Endodermal cell (in vitro differentiated cells): ENCODE results near the gene FOXK2. TPM values are rescaled to one million over a fixed set of nuclear protein-coding genes. Genes with fewer than 3 reads are reported as not detected.

Experiments used
- DNase-seq: peaks from one replicate; pipeline ENCODE4 v3.0.0-alpha.2; 2017
- H3K27ac ChIP-seq: 2 replicates; pipeline ENCODE4 v1.5.1; 2013; ENCODE audit warnings: mild to moderate bottlenecking, low read depth, low read length, moderate library complexity
- H3K27me3 ChIP-seq: 2 replicates; pipeline ENCODE4 v1.6.1; 2013; ENCODE audit warnings: mild to moderate bottlenecking, low read length, moderate library complexity; ENCODE audit not compliant: insufficient read depth, control insufficient read depth, poor library complexity, severe bottlenecking
- H3K36me3 ChIP-seq: 2 replicates; pipeline ENCODE4 v1.7.0; 2013; ENCODE audit warnings: mild to moderate bottlenecking, low read length, moderate library complexity; ENCODE audit not compliant: control insufficient read depth, insufficient read depth
- H3K4me1 ChIP-seq: one replicate; pipeline ENCODE4 v1.7.0; 2013; ENCODE audit warnings: low read length; ENCODE audit not compliant: control insufficient read depth, insufficient read depth
- H3K4me3 ChIP-seq: 2 replicates; pipeline ENCODE4 v1.5.1; 2013; ENCODE audit warnings: mild to moderate bottlenecking, low read length, moderate library complexity
- H3K9ac ChIP-seq: 2 replicates; pipeline ENCODE4 v1.6.1; 2013; ENCODE audit warnings: mild to moderate bottlenecking, low read length, moderate library complexity; ENCODE audit not compliant: poor library complexity, severe bottlenecking; ENCODE audit errors: extremely low read depth
- H3K9me3 ChIP-seq: 2 replicates; pipeline ENCODE4 v1.6.1; 2013; ENCODE audit warnings: mild to moderate bottlenecking, low read length, moderate library complexity; ENCODE audit not compliant: control insufficient read depth
- H3K27ac Mint-ChIP-seq: 2 replicates; pipeline ENCODE4 v1.8.0; 2020; ENCODE audit warnings: mixed read lengths
- H3K27me3 Mint-ChIP-seq: 2 replicates; pipeline ENCODE4 v1.8.0; 2021; ENCODE audit warnings: mild to moderate bottlenecking, mixed read lengths; ENCODE audit not compliant: insufficient read depth
- H3K36me3 Mint-ChIP-seq: 2 replicates; pipeline ENCODE4 v1.8.0; 2020; ENCODE audit warnings: low read depth, mixed read lengths
- H3K4me1 Mint-ChIP-seq: 2 replicates; pipeline ENCODE4 v1.8.0; 2020; ENCODE audit warnings: mixed read lengths
- H3K4me3 Mint-ChIP-seq: 2 replicates; pipeline ENCODE4 v1.8.0; 2020; ENCODE audit warnings: mild to moderate bottlenecking, moderate library complexity, mixed read lengths
- H3K9me3 Mint-ChIP-seq: 2 replicates; pipeline ENCODE4 v1.8.0; 2020; ENCODE audit warnings: mild to moderate bottlenecking, mixed read lengths
- CTCF ChIP-seq: fragments of 200-600 bp; sonication (generic); conservative IDR thresholded peaks from 2 replicates; pipeline ENCODE4 v1.5.0; 2021; ENCODE audit warnings: antibody characterized with exemption, mild to moderate bottlenecking
- WGBS, 2 experiments: methylation state at CpG; one replicate each; pipeline versions ENCODE4 v1.1.5 to v1.1.7; 2013; ENCODE audit warnings: missing lambda C conversion rate in 2 of 2, mixed read lengths in 1 of 2; ENCODE audit not compliant: insufficient coverage in 1 of 2, insufficient read length in 1 of 2; 5-methylcytosine and 5-hydroxymethylcytosine counted together
- total RNA-seq, 2 donors: library from RNA; stranded (reverse); fragmentation: NEBNext Ultra II Directional in 1 of 2; extraction: Animal tissue kit (Norgen Biotek cat#: 25700) in 1 of 2; gene quantifications; 2 replicates in 1 of 2; 3 replicates in 1 of 2; pipeline ENCODE4 v1.2.1, GENCODE V29; 2021

Gene FOXK2
- total RNA-seq, 2 donors from 2014 or later = 67.2 to 68.1 TPM

GRCh38 chr17:82491196-82491530 lies 28.4 kb upstream of the FOXK2 start:
- peaks cover 22% of the 10 kb centered on the region for H3K36me3 Mint-ChIP-seq
- no peaks in the 10 kb centered on the region for H3K27me3 Mint-ChIP-seq
- no peaks in the 10 kb centered on the region for H3K4me1 Mint-ChIP-seq

GRCh38 chr17:82491533-82491932 lies 28.0 kb upstream of the FOXK2 start:
- Mint-ChIP-seq H3K27me3 (peaks cover 3% of the 10 kb centered on the region), H3K4me3 (no peak overlapping the region), H3K4me1 (no peaks in the 10 kb centered on the region), H3K27ac (no peak overlapping the region), H3K9me3 (no peaks in the 10 kb centered on the region), H3K36me3 (peaks cover 18% of the 10 kb centered on the region)
- TF ChIP-seq CTCF = no peak
- Histone ChIP-seq H3K4me3 (no peak overlapping the region), H3K4me1 (no peaks in the 10 kb centered on the region), H3K36me3 (peaks cover 5% of the 10 kb centered on the region), H3K9ac (no peak overlapping the region), H3K9me3 (no peaks in the 10 kb centered on the region), H3K27me3 (no peaks in the 10 kb centered on the region), H3K27ac (no peak overlapping the region)
- 89 to 92% methylated on average over 14 to 15 of the region's 15 CpGs for WGBS, 2 experiments
- no peak for DNase-seq

More at GRCh38 chr17:82491196-82491530, 28.4 kb upstream of the FOXK2 start:
- WGBS, 2 experiments = 90 to 95% methylated on average over 9 to 10 of the region's 10 CpGs
- peaks cover 9% of the 10 kb centered on the region for H3K36me3 ChIP-seq
- no peak overlapping the region for H3K27ac ChIP-seq
- DNase-seq = no peak
- no peak for TF ChIP-seq CTCF
- H3K27ac Mint-ChIP-seq = no peak overlapping the region
- H3K4me3 Mint-ChIP-seq = no peak overlapping the region
- no peaks in the 10 kb centered on the region for H3K9me3 ChIP-seq
- H3K4me3 ChIP-seq = no peak overlapping the region
- H3K27me3 ChIP-seq = no peaks in the 10 kb centered on the region
- no peaks in the 10 kb centered on the region for H3K9me3 Mint-ChIP-seq
- H3K9ac ChIP-seq = no peak overlapping the region
- H3K4me1 ChIP-seq = no peaks in the 10 kb centered on the region

GRCh38 chr17:82492643-82493225 lies 26.8 kb upstream of the FOXK2 start:
- no peak overlapping the region for H3K27ac ChIP-seq
- WGBS, 2 experiments = 95 to 96% methylated on average over 8 to 13 of the region's 13 CpGs

More at GRCh38 chr17:82492643-82493225, 26.8 kb upstream of the FOXK2 start:
- Mint-ChIP-seq H3K9me3 (no peaks in the 10 kb centered on the region), H3K4me3 (no peak overlapping the region), H3K4me1 (peaks cover 2% of the 10 kb centered on the region), H3K27ac (no peak overlapping the region), H3K27me3 (peaks cover 6% of the 10 kb centered on the region), H3K36me3 (peaks cover 12% of the 10 kb centered on the region)
- Histone ChIP-seq H3K9ac (no peak overlapping the region), H3K4me1 (no peaks in the 10 kb centered on the region), H3K9me3 (no peaks in the 10 kb centered on the region), H3K27me3 (no peaks in the 10 kb centered on the region), H3K4me3 (no peak overlapping the region), H3K36me3 (no peaks in the 10 kb centered on the region)
- DNase-seq = no peak
- TF ChIP-seq CTCF = no peak
